ENCODE measurements around the gene OSBPL10.
"Not testable (repeated sequence)": the region's sequence is repeated elsewhere in the genome, so short reads cannot be mapped to it uniquely, and the experiment has no call there.

- TF ChIP-seq POLR2A, CTCF (IDR thresholded peaks at IDR 0.05): not testable (repeated sequence)
Observed at GRCh38 chr3:31995026-31995425, 14.0 kb upstream of the OSBPL10 start.
